ENCODE results near the gene SERTAD3. TPM values are rescaled to one million over a fixed set of nuclear protein-coding genes. Genes with fewer than 3 reads are reported as not detected.

SERTAD3 gene
- total RNA-seq (2022; extraction: Qiagen RNA extraction), result 36.9 to 48.9 TPM (median 44.2 TPM) in 5 replicates

GRCh38 chr19:40444000-40444824 lies at the start of gene SERTAD3:
Gene SERTAD3 (minus strand): TSS chr19:40444335. CDS start chr19:40442080, 2,255 bp downstream.

GRCh38 chr19:40466985-40467734 lies 23.0 kb upstream of the SERTAD3 start, which contains the start of gene SPTBN4:
Gene SPTBN4 (plus strand): TSS chr19:40467001. CDS start chr19:40472622, 5,621 bp downstream.

GRCh38 chr19:40465557-40466218 lies 21.6 kb upstream of the SERTAD3 start, which contains the start of gene BLVRB:
Gene BLVRB (minus strand): TSS chr19:40465745. CDS start chr19:40465688, 57 bp downstream.

GRCh38 chr19:40425450-40426287 lies 18.5 kb downstream of the SERTAD3 start, which contains the start of gene SERTAD1:
Gene SERTAD1 (minus strand): TSS chr19:40425992. CDS start chr19:40423546, 2,446 bp downstream.

GRCh38 chr19:40413291-40413845 lies 30.8 kb downstream of the SERTAD3 start, which contains the start of gene PRX:
Gene PRX (minus strand): TSS chr19:40413378. CDS start chr19:40407932, 5,446 bp downstream.

Other genes starting within 250 kb of the SERTAD3 start
- 0.25 to 0.54 TPM (median 0.32 TPM) in 5 replicates for gene TTC9B, start 226.0 kb downstream of the SERTAD3 start, total RNA-seq (2022; extraction: Qiagen RNA extraction)
- 0.11 to 0.41 TPM (median 0.25 TPM) in 5 replicates for gene CCNP, start 217.6 kb downstream of the SERTAD3 start, total RNA-seq (2022; extraction: Qiagen RNA extraction)
- gene AKT2, start 159.0 kb downstream of the SERTAD3 start, total RNA-seq (2022; extraction: Qiagen RNA extraction), result 113 to 203 TPM (median 198 TPM) in 5 replicates
- gene C19orf47, start 95.9 kb downstream of the SERTAD3 start, total RNA-seq (2022; extraction: Qiagen RNA extraction), result 23.8 to 33.1 TPM (median 31.5 TPM) in 5 replicates
- gene PLD3, start 95.6 kb downstream of the SERTAD3 start, total RNA-seq (2022; extraction: Qiagen RNA extraction), result 245 to 279 TPM (median 256 TPM) in 5 replicates
- 0.16 to 0.39 TPM (median 0.35 TPM) in 5 replicates for gene HIPK4, start 54.2 kb downstream of the SERTAD3 start, total RNA-seq (2022; extraction: Qiagen RNA extraction)
- 1.2 to 1.3 TPM (median 1.3 TPM) in 5 replicates for gene PRX, start 31.0 kb downstream of the SERTAD3 start, total RNA-seq (2022; extraction: Qiagen RNA extraction)
- gene SERTAD1, start 18.3 kb downstream of the SERTAD3 start, total RNA-seq (2022; extraction: Qiagen RNA extraction), result 24.4 to 31.9 TPM (median 26.1 TPM) in 5 replicates
- 242 to 310 TPM (median 270 TPM) in 5 replicates for gene BLVRB, start 21.4 kb upstream of the SERTAD3 start, total RNA-seq (2022; extraction: Qiagen RNA extraction)
- 0.41 to 0.73 TPM (median 0.66 TPM) in 5 replicates for gene SPTBN4, start 22.7 kb upstream of the SERTAD3 start, total RNA-seq (2022; extraction: Qiagen RNA extraction)
- 93.3 to 152 TPM (median 136 TPM) in 5 replicates for gene SHKBP1, start 132.5 kb upstream of the SERTAD3 start, total RNA-seq (2022; extraction: Qiagen RNA extraction)
- 34.3 to 57.2 TPM (median 46.2 TPM) in 5 replicates for gene LTBP4, start 157.0 kb upstream of the SERTAD3 start, total RNA-seq (2022; extraction: Qiagen RNA extraction)
- 52.1 to 81.6 TPM (median 75.1 TPM) in 5 replicates for gene NUMBL, start 246.3 kb upstream of the SERTAD3 start, total RNA-seq (2022; extraction: Qiagen RNA extraction)